Kidney epithelial cell (primary cell): Measurements from ENCODE around the gene TXNDC5. TPM values are rescaled to one million over a fixed set of nuclear protein-coding genes. Genes with fewer than 3 reads are reported as not detected.

Source experiments
- DNase-seq: peaks from one replicate; pipeline ENCODE4 v3.0.0-alpha.2; 2010; ENCODE audit warnings: low read depth
- H3K27me3 ChIP-seq: 2 replicates; pipeline ENCODE4 v1.6.0; 2011; ENCODE audit warnings: low read length; ENCODE audit not compliant: control insufficient read depth, insufficient read depth
- H3K36me3 ChIP-seq: 2 replicates; pipeline ENCODE4 v1.5.1; 2011; ENCODE audit warnings: low read length; ENCODE audit not compliant: control insufficient read depth, insufficient read depth
- H3K4me3 ChIP-seq: 2 replicates; pipeline ENCODE4 v1.5.1; 2011; ENCODE audit warnings: low read depth, mild to moderate bottlenecking, control low read depth, low read length
- total RNA-seq: library from RNA; depleted of rRNA; stranded (reverse); fragments of >200 nt; gene quantifications from 2 replicates; pipeline ENCODE4 v1.2.3, GENCODE V29; 2015
- TF ChIP-seq, protein P1 (sequence below): IDR thresholded peaks from 2 replicates; pipeline ENCODE4 v1.5.1; 2011; ENCODE audit warnings: mild to moderate bottlenecking, moderate library complexity, low read length, control low read depth, inconsistent platforms; ENCODE audit not compliant: insufficient read depth, poor library complexity, severe bottlenecking

Gene TXNDC5
- total RNA-seq, 1 donor from 2014 or later, result 193 TPM

GRCh38 chr6:7954477-7955200 lies 44.1 kb upstream of the TXNDC5 start:
- no peak for DNase-seq
- no peaks in the 10 kb centered on the region for H3K36me3 ChIP-seq
- TF ChIP-seq, protein P1, sequence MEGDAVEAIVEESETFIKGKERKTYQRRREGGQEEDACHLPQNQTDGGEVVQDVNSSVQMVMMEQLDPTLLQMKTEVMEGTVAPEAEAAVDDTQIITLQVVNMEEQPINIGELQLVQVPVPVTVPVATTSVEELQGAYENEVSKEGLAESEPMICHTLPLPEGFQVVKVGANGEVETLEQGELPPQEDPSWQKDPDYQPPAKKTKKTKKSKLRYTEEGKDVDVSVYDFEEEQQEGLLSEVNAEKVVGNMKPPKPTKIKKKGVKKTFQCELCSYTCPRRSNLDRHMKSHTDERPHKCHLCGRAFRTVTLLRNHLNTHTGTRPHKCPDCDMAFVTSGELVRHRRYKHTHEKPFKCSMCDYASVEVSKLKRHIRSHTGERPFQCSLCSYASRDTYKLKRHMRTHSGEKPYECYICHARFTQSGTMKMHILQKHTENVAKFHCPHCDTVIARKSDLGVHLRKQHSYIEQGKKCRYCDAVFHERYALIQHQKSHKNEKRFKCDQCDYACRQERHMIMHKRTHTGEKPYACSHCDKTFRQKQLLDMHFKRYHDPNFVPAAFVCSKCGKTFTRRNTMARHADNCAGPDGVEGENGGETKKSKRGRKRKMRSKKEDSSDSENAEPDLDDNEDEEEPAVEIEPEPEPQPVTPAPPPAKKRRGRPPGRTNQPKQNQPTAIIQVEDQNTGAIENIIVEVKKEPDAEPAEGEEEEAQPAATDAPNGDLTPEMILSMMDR, result no peak
- H3K27me3 ChIP-seq, result no peaks in the 10 kb centered on the region
- H3K4me3 ChIP-seq, result no peak overlapping the region

- H3K27me3 ChIP-seq, result no peaks in the 10 kb centered on the region
- H3K4me3 ChIP-seq, result no peak overlapping the region
- no peaks in the 10 kb centered on the region for H3K36me3 ChIP-seq
- DNase-seq, result no peak
- TF ChIP-seq, protein P1, result no peak
These were observed 43.2 kb upstream of the TXNDC5 start for GRCh38 chr6:7953753-7954152.

DNA sequence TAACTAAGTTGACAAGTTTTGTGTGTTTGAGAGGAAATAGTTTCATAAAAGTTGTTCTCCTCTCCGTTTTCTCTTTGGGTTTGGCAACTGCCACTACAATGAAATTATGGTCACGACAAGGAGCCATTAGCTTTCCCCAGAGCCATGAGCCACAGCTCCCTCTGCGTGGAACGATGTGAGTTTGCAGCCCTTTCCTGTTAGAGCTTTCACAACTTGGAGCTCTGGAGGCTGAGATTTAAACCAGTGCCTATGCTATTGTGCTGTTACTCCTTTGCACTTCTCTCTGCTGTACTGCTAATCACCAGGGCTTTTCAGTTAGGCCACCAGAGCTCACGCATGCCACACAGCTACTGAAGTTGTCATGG lies 29.3 kb upstream of the TXNDC5 start:
- no peaks in the 10 kb centered on the region for H3K27me3 ChIP-seq
- H3K4me3 ChIP-seq, result no peak overlapping the region
- TF ChIP-seq, protein P1, result no peak
- H3K36me3 ChIP-seq, result no peaks in the 10 kb centered on the region
- no peak for DNase-seq

GRCh38 chr6:7939184-7939863 lies 28.7 kb upstream of the TXNDC5 start:
- TF ChIP-seq, protein P1, result no peak
- Histone ChIP-seq H3K36me3 (no peaks in the 10 kb centered on the region), H3K27me3 (no peaks in the 10 kb centered on the region), H3K4me3 (no peak overlapping the region)
- no peak for DNase-seq

- Histone ChIP-seq H3K36me3 (no peaks in the 10 kb centered on the region), H3K4me3 (no peak overlapping the region), H3K27me3 (no peaks in the 10 kb centered on the region)
- no peak for DNase-seq
- TF ChIP-seq, protein P1, result no peak
These were observed 28.1 kb upstream of the TXNDC5 start for GRCh38 chr6:7938562-7939183.
